Kidney tubule cell (primary cell): Measurements from ENCODE around the gene CABLES1.
A peak's percentile ranks its signal among the peaks of the same experiment; 100 is the strongest.

ENCODE experiments used
- DNase-seq: peaks from one replicate; pipeline ENCODE4 v3.0.0-alpha.2; 2018; ENCODE audit warnings: low spot score

The CABLES1 gene

GRCh38 chr18:23194997-23195957 is 60.0 kb downstream of the CABLES1 start:
- no peak for DNase-seq

- no peak for DNase-seq
Measured at GRCh38 chr18:23196119-23197007, 61.1 kb downstream of the CABLES1 start.

GRCh38 chr18:23198217-23198845 is 63.0 kb downstream of the CABLES1 start:
- DNase-seq: no peak

GRCh38 chr18:23200756-23201155 is 65.5 kb downstream of the CABLES1 start:
- DNase-seq: peak; percentile 58

GRCh38 chr18:23201741-23202140 is 66.5 kb downstream of the CABLES1 start:
- no peak for DNase-seq

- no peak for DNase-seq
Measured at GRCh38 chr18:23203891-23204432, 68.7 kb downstream of the CABLES1 start.

- DNase-seq: peak; percentile 15
Measured at GRCh38 chr18:23204589-23205235, 69.4 kb downstream of the CABLES1 start.

- no peak for DNase-seq
Measured at GRCh38 chr18:23205980-23206379, 70.7 kb downstream of the CABLES1 start.

GRCh38 chr18:23207191-23207955 is 72.1 kb downstream of the CABLES1 start:
- no peak for DNase-seq

- no peak for DNase-seq
Measured at GRCh38 chr18:23207994-23208393, 72.7 kb downstream of the CABLES1 start.

- DNase-seq: no peak
Measured at GRCh38 chr18:23208600-23208999, 73.3 kb downstream of the CABLES1 start.

- DNase-seq: no peak
Measured at GRCh38 chr18:23209031-23209430, 73.7 kb downstream of the CABLES1 start.

- DNase-seq: no peak
Measured at GRCh38 chr18:23209796-23210195, 74.5 kb downstream of the CABLES1 start.

- DNase-seq: no peak
Measured at GRCh38 chr18:23210526-23210925, 75.2 kb downstream of the CABLES1 start.

- DNase-seq: no peak
Measured at GRCh38 chr18:23211146-23211545, 75.9 kb downstream of the CABLES1 start.

GRCh38 chr18:23212161-23212560 is 76.9 kb downstream of the CABLES1 start:
- no peak for DNase-seq

GRCh38 chr18:23213200-23213599 is 77.9 kb downstream of the CABLES1 start:
- DNase-seq: no peak

- no peak for DNase-seq
Measured at GRCh38 chr18:23217781-23218180, 82.5 kb downstream of the CABLES1 start.

GRCh38 chr18:23220355-23220754 is 85.1 kb downstream of the CABLES1 start:
- DNase-seq: no peak

GRCh38 chr18:23223641-23224040 is 88.4 kb downstream of the CABLES1 start:
- DNase-seq: no peak

- DNase-seq: no peak
Measured at GRCh38 chr18:23225503-23225902, 90.2 kb downstream of the CABLES1 start.
